Astrocyte of the cerebellum (primary cell): Measurements from ENCODE around the gene TBC1D16.
"Not testable (repeated sequence)": the region's sequence is repeated elsewhere in the genome, so short reads cannot be mapped to it uniquely, and the experiment has no call there.

Experiments used
- DNase-seq: peaks from one replicate; pipeline ENCODE4 v3.0.0-alpha.2; 2011; ENCODE audit warnings: low read depth
- H3K4me3 ChIP-seq: 2 replicates; pipeline ENCODE4 v1.5.1; 2011; ENCODE audit warnings: mild to moderate bottlenecking, low read depth, low read length, moderate library complexity
- CTCF ChIP-seq: IDR thresholded peaks from 2 replicates; pipeline ENCODE4 v1.5.1; 2012; ENCODE audit warnings: low read length, low read depth, moderate library complexity, mild to moderate bottlenecking; ENCODE audit errors: missing control alignments
- in situ Hi-C: cut with HindIII; loops from 2 replicates; pipeline ENCODE4 v1.10.0; 2017; ENCODE audit warnings: low sequenced_read_pairs

TBC1D16 gene

GRCh38 chr17:80053102-80053501 is 17.4 kb upstream of the TBC1D16 start:
- no peak overlapping the region for H3K4me3 ChIP-seq
- DNase-seq: no peak
- in situ Hi-C loops: no loop called here
- TF ChIP-seq CTCF: no peak

- in situ Hi-C loops: no loop called here
- TF ChIP-seq CTCF: no peak
- H3K4me3 ChIP-seq: no peak overlapping the region
- DNase-seq: no peak
Measured at GRCh38 chr17:80051681-80052080, 16.0 kb upstream of the TBC1D16 start.

- no peak overlapping the region for H3K4me3 ChIP-seq
- TF ChIP-seq CTCF: no peak
- no peak for DNase-seq
- in situ Hi-C loops: no loop called here
Measured at GRCh38 chr17:80050706-80051105, 15.0 kb upstream of the TBC1D16 start.

- DNase-seq: no peak
- no peak for TF ChIP-seq CTCF
- no peak overlapping the region for H3K4me3 ChIP-seq
- in situ Hi-C loops: no loop called here
Measured at GRCh38 chr17:80049986-80050385, 14.3 kb upstream of the TBC1D16 start.

- TF ChIP-seq CTCF: no peak
- DNase-seq: no peak
- no peak overlapping the region for H3K4me3 ChIP-seq
- in situ Hi-C loops: no loop called here
Measured at GRCh38 chr17:80047176-80047575, 11.5 kb upstream of the TBC1D16 start.

DNA sequence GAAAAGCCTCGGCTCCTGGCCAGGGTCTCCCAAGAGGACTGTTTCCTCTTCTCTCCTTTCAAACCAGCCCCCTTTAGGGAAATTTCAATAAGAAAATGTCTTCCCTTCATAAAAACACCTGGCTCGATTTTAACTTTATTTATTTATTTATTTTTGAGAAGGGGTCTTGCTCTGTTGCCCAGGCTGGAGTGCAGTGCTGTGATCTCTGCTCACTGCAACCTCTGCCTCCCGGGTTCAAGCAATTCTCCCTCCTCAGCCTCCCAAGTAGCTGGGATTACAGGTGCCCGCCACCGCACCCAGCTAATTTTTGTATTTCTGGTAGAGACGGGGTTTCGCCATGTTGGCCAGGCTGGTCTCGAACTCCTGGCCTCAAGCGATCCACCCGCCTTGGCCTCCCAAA is 11.0 kb upstream of the TBC1D16 start:
- H3K4me3 ChIP-seq, DNase-seq, in situ Hi-C loops: not testable (repeated sequence)

DNA sequence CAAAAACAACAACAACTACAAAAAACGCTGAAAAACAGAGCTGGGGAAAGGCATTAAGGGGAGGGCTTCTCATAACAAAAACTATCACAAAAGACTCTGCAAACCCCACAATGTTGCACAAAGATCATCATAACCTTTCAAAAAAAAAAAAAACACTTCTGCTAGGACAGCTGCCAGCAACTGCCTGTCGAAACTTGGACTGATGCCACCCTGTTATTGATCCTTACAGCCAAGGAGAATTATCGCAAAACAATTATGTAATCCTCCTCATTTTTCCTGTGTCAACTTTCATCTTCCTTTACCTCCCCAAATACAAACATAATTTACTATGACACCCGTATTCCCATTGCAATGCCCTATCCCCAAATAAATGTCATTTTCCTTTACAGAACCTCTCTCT is 10.0 kb upstream of the TBC1D16 start:
- no peak for DNase-seq
- in situ Hi-C loops: no loop called here

More for the DNA sequence above, 10.0 kb upstream of the TBC1D16 start:
- no peak overlapping the region for H3K4me3 ChIP-seq
- no peak for TF ChIP-seq CTCF
